ENCODE measurements around the gene SERPINB10.
A peak's percentile ranks its signal among the peaks of the same experiment; 100 is the strongest.
"Not testable (repeated sequence)": the region's sequence is repeated elsewhere in the genome, so short reads cannot be mapped to it uniquely, and the experiment has no call there.

Gene SERPINB10

DNA sequence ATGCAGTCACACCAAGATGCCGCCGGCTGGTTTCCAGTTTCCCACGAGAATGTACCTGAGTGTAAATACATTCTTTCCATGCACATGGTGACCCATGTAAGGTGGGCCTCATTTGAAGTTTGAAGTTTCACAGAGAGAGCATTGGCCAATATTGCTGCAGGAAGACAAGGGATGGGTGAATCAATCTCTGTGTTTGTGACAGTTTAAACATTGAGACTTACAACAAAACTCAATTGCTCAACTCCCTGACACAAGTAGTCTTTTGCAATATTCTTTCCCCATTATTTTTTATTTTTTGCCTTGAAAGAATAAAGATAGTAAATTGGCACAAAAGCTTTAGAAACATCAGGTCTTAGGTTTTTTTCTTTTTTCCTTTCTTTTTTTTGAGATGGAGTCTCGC, 15.2 kb upstream of the SERPINB10 start:
- DNase-seq (ENCODE audit: low spot score): no peak

DNA sequence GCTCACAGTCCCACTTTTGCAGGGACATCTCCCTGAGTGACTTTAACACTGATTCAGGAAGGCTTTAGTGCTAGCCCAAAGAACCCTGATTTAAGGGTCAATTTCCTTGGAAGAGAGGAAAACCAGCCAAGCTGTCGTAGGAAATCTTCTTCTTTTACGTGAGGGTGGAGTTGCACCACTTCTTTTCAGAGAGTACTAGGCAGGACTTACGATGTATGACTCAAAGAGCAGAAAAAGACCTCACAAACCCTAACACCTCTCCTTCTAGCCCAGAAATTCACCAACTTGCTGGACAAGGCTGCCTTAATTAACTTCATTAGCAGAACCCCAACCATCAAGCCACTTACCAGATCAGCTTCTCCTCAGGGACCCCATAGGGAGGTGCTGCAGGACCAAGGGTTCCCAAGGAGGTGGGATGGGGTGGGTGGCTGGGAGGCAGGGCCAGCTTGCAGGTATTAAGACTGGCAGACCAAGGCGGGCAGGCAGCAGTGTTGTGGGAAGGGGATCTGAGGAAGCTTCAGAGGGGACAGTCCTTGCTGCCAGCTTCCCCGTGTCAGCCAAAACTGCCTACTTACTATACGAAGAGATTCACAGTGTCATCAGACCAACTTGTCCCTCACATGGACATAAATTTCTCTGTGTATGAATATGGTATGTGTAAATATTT, 13.5 kb upstream of the SERPINB10 start:
- DNase-seq (ENCODE audit: low spot score): no peak

DNA sequence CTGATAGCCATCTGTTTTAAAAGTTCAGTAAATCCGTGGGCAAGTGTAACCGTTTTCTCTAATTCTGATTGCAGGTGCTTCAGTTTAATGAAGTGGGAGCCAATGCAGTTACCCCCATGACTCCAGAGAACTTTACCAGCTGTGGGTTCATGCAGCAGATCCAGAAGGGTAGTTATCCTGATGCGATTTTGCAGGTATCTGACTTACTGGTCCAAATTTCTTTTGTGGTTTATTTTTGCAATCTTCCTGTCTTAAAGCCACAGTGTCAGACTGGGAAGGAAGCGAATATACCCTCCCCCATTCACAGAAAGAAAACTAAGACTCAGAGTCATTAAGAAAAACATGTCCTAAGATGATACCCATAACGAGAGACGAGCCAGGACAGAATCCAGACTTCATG, 12.6 kb upstream of the SERPINB10 start:
- no peak for DNase-seq (ENCODE audit: low spot score)

DNA sequence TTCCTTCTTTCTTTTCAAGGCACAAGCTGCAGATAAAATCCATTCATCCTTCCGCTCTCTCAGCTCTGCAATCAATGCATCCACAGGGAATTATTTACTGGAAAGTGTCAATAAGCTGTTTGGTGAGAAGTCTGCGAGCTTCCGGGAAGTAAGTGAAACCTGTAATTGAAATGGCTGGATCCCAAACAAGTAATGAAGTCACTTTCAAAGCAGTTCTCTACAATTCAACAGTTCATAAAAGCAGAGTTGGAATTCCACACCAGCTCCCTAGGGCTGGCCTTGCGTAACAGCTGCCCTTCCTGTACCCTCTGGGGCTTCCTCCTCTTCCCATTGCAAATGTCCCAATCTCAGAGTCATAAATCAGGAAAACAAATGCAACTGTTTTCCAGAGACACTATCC, 10.7 kb upstream of the SERPINB10 start:
- peak; percentile 23 for DNase-seq (ENCODE audit: low spot score)

DNA sequence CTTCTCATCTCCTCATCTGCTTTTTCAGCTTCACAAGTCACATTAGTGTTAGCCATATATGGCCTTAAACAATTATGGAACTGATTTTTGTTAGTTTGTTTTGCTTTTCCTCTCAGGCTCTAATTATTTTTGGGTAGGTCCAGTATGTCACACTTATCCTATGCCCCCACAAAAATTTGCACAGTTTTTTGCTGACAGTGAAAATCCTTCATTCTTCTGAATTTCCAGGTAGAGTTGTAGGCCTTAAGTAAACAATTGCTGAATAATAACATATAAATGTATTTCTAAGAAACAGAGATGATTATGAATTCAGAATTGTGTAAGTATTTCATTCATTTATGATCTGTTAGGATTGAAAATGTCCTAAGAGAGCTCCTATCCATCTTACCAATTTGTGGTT, 8.6 kb upstream of the SERPINB10 start:
- DNase-seq (ENCODE audit: low spot score): no peak

DNA sequence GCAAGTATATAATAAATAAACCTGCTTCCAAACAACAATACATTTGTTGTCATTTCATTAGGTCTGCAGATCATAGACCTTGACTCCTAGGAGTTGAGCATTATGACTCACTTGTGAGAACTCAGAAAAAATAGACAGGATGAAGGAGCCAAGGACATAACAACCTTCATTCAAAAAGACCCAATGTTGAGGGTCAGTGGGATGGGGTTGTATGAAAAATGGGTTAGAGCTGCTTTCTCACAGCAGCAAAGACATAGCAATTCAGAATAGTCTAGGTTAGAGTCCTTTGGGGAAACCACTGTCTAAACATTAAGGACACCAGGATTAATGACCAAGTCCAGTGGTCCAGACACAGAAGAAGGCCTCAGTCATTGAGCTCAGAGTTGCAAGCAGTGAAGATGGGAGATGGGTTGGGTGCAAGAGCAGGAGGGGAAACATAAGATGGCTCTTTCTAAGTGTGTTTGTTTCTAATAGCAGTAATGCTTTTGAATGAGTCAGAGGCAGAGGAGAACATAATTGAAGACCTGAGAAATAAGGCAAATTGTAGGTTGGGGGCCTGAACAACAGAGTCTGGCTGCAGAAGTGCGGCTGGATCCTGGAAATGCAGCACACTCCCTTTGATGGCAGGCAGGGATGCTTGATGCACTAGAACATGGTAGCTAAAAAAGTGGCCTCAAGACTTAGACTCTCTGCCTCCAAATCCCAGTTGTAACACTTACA, 3.7 kb upstream of the SERPINB10 start:
- no peak for DNase-seq (ENCODE audit: low spot score)

DNA sequence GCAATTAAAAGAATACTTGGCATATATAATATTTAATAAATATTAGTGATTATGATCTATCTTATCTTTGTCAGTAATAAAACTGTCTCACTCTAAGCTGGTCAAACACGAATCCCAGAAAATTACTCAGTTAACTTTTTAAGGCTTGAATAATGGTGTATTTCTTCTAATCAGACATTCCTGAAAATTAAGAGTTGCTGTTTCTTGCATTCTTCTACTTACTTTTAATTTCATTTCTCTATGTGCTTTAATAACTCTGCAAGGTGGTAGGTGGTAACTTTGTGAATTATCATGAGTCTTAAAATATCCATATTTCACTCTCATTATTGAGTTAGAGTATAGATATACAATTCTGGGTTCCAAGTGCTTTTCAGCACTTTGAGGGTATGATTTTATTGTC, 3.1 kb upstream of the SERPINB10 start:
- DNase-seq (ENCODE audit: low spot score): no peak

DNA sequence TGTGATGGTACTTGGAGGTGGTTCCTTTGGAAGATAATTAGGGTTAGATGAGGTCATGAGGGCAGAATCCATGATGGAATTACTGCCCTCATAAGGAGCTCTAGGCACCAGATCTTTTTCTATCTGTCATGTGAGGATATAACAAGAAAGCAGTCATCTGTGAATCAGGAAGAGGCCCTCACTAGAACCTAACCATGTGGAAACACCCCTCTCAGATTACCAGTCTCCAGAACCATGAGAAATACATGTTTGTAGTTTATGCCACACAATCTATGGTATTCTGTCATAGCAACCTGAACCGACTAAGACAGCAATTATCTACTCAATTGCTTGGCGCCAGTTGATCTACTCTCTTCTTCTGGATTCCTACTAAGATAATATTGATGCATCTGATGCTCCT, 2.4 kb upstream of the SERPINB10 start:
- DNase-seq (ENCODE audit: low spot score): no peak

DNA sequence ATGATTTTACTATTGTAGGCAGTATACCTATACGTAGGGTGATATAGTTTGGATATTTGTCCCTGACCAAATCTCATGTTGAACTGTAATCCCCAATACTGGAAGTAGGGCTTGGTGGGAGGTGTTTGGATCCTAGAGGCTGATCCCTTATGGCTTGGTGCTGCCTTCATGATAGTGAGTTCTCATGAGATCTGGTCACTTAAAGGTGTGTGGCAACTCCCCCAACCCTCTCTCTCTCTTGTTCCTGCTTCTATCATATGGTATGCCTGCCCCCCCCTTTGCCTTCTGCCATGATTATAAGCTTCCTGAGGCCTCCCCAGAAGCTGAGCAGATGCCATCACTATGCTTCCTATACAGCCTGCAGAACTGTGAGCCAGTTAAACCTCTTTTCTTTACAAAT, 1.7 kb upstream of the SERPINB10 start:
- no peak for DNase-seq (ENCODE audit: low spot score)

DNA sequence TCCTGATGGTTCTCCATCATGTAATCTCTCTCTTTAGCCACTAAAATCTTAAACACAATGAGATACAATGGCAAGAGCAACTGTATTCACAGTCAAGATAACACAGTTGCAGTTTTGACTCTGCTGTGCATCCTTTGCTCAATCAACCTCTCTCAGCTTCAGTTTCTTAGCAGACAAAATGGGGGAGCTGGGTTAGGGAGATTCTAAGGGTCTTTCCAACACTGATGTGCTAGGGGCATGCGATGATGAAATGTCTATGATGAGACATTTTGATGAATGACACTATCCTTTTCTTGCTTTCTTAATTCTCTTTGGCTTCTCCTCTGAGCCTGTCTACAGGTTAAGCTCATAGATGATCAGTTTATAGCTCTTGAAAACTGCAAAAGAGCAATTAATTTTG, 1.1 kb downstream of the SERPINB10 start:
- DNase-seq (ENCODE audit: low spot score): no peak

DNA sequence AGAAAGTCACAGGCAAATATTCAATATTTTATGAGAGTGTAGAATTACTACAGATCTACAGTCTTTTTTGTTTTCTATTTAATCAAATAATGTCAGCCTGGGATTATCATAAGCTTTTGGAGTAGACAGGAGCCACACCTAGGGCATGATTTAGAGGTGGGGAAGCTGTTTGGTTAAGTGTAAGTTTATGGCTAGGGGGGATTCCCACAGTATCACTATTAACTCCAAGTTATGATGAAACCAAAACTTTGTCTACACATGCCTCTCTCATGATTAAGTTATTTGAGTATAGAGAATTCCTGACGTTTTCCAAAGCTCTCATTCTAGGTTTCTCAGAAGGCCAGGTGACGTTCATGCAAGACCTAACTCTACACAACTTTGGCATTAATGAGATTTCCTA, 2.1 kb downstream of the SERPINB10 start:
- no peak for DNase-seq (ENCODE audit: low spot score)

DNA sequence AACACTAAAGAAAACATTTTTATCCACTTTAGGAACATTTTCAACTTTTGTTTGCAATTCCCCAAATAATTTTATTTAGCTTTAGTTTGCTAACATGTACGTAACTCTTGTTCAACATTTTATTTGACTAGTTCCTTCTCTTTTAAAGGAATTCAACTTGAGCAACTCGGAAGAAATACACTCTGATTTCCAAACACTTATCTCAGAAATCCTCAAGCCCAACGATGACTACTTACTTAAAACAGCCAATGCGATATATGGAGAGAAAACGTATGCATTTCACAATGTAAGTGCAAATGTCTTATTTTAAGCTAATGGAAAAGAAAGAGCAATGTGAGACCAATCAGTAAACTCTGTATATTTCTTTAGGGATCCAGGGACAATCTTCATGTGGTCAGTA, 10.1 kb downstream of the SERPINB10 start:
- no peak for DNase-seq (ENCODE audit: low spot score)

DNA sequence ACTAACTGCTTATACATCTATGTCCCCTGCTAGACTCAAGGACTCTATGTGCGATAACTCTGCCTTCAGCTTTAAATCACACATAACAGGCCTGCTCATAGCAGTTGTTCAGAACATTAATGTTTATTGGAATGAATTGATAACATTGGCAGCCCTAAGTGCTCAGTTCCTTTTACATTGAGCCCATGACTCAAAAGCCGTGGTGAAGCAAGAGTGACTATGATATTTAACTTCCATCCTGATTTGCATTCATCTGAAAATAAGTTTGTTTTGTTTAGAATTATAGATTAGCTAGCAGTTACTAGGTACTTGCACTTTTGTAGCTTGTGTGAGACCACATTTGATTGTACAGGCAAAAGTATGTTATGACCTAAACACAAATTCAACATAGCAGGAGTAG, 14.3 kb downstream of the SERPINB10 start:
- no peak for DNase-seq (ENCODE audit: low spot score)

DNA sequence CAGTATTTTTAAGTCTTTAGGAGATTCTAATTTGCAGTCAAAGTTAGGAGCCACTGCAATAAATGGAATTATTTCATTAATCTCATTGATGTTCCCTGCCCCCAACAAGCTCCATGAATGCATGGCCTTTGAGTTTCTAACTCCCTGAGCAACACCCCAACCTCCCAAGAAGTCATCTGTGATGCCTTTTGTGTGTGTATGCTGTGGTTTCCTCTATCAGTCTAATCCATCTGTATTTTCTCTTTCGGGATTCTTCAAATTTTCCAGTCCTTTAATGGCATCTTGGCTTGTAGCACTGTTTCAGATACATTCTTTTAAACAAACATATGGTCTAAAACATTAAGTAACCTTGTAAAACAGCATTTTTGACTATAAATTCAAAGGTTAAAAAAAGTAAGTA, 16.8 kb downstream of the SERPINB10 start:
- DNase-seq (ENCODE audit: low spot score): peak; percentile 29

DNA sequence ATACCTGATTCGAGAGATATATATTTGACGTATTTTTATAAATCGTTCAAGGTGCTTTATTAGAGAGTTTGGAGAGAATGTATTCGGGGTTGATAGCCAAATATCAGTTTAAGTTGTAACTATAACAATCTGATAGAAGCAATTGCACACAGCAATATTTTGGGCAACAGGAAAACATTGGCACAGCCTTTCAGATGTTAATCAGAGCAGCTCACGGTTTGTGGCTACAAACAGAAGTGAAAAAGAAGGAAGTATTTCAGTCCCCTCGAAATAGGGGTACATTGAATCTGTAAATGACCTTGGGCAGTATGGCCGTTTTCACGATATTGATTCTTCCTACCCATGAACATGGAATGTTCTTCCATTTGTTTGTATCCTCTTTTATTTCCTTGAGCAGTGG, 20.6 kb downstream of the SERPINB10 start:
- DNase-seq (ENCODE audit: low spot score): no peak

DNA sequence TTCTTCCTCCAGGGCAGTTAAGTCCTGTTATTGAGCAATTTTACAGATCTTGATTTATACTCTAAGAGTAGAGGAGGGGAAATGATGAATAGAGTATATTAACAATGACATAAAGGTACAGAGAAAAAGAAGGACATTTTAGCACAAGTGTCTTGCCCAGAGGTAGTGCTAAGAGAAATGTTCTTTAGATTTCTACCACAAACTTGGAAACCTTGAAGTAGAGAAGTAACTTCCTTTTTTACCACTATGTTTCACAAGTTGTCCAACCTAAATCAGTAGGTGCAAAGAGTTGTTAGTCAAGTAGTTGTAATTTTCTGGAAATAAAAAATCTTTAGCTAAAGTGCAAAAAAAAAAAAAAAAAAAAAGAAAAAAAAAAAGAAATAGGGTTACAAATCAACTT, 21.6 kb downstream of the SERPINB10 start:
- DNase-seq (ENCODE audit: low spot score): not testable (repeated sequence)

DNA sequence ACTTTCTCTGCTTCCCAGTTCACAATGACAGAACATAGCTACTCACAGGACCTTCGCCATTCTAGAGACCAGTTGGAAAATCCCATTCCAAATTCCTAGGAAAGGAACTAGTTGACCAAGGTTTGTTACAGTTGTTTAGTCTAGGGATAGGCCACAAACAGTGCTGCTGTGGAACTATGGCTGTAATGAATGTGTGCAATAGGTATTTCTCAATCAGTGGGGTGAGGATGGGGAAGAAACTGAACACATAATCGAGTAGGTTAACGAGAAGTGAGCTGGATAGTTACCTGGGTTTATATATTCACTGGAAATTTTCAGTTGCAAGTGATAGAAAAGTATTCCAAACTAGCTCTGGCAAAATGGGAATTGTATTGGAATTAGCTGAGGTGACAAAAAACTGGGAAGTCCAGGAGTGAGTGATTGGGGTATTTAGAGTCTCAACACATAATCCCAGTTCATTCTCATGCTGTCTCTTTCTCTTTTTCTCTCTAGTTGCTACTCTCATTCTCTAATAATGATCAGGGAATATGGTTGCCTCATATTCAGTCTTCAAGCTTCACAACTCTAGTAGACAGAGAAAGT, 23.1 kb downstream of the SERPINB10 start:
- DNase-seq (ENCODE audit: low spot score): no peak

DNA sequence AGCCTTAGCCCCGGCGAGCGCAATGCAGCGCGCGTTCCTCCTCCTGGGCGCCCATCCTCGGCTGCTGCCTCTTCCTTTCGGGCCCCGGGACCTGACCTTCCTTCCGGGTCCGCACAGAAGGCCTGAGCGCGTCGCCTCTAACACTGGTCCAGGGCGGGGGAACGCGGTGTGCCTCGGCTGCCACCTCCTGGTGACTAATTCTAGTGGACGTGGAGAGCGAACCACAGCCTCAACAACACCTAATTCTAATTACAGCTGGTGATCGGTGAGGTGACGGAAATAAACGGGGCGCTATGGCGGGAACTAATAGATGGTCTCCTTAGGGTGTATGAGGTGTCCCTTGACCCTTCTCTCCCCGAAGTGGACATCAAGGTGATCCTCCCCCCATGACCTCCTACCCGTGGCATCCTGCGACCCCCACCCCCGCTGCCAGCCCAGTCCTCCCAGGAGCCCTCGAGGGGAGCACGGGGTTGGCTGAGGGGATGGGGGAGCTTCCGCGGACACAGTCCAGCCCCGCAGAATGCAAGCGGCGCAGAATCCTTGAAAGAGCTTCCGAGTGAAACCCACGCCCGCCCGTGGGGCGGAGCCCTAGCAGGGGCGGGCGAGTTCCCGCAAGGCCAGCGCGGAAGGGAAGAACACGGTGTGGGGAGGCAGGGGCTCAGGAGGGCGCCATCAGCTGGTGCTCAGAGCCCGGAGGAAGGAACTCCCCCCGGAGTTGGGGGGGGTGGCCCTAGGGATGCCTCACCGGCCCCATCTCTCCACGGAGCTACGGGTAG, 28.6 kb downstream of the SERPINB10 start:
- peak; percentile 92 for DNase-seq (ENCODE audit: low spot score)

DNA sequence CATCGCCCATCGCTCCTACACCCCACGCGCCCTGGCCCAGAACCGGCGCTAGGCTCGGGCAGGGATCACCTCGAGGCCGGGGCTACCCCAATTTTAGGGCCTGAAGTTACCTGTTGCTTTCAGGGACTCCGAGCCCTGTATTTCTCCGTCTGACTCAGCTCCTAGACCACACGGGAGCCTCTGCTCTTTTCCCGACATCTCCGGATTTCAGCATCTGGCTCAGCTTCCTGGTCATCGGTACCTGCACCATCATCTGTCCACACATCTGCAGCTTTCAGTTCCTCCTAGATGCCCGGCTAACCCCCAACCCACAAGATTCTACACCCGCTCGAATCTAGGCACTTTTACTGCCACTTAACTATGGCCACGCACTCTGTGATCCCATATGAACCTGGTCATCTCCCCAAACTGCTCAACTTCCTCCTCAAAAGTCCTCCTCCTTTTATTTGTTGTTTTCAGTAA, 29.2 kb downstream of the SERPINB10 start:
- no peak for DNase-seq (ENCODE audit: low spot score)

DNA sequence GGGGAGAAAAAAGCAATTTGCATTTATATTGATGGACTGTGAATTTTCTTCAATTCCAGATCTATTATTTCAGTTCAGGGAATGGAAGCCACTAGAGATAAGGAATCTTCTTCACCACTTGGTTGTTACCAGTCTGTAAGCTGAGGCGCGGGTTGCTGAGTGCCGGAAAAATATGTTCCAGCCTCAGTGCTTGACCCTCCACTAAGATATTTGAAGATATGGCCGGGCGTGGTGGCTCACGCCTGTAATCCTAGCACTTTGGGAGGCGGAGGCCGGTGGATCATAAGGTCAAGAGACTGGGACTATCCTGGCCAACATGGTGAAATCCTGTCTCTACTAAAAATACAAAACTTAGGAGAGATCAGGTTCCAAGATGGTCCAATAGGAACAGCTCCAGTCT, 32.2 kb downstream of the SERPINB10 start:
- no peak for DNase-seq (ENCODE audit: low spot score)

DNA sequence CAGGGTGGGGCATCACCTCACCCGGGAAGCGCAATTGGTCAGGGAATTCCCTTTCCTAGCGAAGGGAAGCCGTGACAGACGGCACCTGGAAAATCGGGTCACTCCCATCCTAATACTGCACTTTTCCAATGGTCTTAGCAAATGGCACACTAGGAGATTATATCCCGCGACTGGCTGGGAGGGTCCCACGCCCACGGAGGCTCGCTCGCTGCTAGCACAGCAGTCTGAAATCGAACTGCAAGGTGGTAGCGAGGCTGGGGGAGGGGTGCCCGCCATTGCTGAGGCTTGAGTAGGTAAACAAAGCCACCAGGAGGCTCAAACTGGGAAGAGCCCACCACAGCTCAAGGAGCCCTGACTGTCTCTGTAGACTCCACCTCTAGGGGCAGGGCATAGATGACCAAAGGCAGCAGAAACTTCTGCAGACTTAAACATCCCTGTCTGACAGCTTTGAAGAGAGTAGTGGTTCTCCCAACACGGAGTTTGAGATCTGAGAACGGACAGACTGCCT, 32.8 kb downstream of the SERPINB10 start:
- DNase-seq (ENCODE audit: low spot score): not testable (repeated sequence)

DNA sequence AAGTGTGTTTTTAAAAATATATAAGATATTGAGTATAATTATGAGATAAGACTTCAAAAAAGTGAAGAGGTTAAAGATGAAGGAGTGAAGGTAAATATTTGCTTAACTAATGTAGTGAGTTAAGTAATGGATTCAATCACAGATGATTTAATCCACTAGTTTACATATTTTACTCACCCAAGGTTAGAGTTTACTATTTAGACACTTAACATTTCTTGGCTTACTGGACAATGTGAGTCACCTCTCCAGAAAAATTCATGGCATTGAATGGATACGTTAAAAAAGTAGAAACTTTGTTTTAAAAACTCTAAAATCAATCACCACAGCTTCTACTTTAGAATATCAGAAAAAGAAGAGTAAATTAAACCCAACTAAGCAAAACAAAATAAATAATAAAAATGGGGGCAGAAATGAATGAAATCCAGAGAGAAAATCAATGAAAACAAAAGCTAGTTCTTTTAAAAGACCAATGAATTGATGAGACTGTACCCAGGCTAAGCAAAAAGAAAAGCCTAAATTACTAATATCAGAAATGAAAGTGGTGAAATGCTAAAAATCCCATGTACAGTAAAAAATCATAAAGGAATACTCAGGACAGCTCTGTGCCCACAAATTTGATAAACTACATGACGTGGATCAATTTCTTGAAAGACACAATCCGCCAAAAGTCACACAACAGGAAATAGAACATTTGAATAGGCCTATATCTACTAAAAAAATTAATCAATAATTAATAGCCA, 39.5 kb downstream of the SERPINB10 start:
- DNase-seq (ENCODE audit: low spot score): no peak
